ENCODE measurements around the gene SLC11A1.

The SLC11A1 gene

GRCh38 chr2:218418321-218418716 lies 36.2 kb downstream of the SLC11A1 start:
- no peak for DNase-seq (ENCODE audit: low spot score)
- TF ChIP-seq CTCF (IDR thresholded peaks at IDR 0.05): no peak

GRCh38 chr2:218418717-218419458 lies 36.8 kb downstream of the SLC11A1 start, which contains the start of gene VIL1:
Gene VIL1, plus strand, starts transcription at chr2:218419123. Its CDS starts 4,656 bp downstream, at chr2:218423779.
- no peak for TF ChIP-seq CTCF (IDR thresholded peaks at IDR 0.05)
- Histone ChIP-seq H3K4me3 (no peak within 1 kb of the TSS), H3K27ac (no peak within 1 kb of the TSS)
- no peak for DNase-seq (ENCODE audit: low spot score)

More at GRCh38 chr2:218418321-218418716, 36.2 kb downstream of the SLC11A1 start:
- no peak overlapping the region for H3K4me3 ChIP-seq
- no peak overlapping the region for H3K27ac ChIP-seq

- Histone ChIP-seq H3K27ac (no peak overlapping the region), H3K4me3 (no peak overlapping the region)
- no peak for TF ChIP-seq CTCF (IDR thresholded peaks at IDR 0.05)
- no peak for DNase-seq (ENCODE audit: low spot score)
Observed at GRCh38 chr2:218419630-218420216, 37.6 kb downstream of the SLC11A1 start.

- TF ChIP-seq CTCF (IDR thresholded peaks at IDR 0.05): no peak
- Histone ChIP-seq H3K27ac (no peak overlapping the region), H3K4me3 (no peak overlapping the region)
- DNase-seq (ENCODE audit: low spot score): no peak
Observed at GRCh38 chr2:218421027-218421426, 39.0 kb downstream of the SLC11A1 start.

- no peak for DNase-seq (ENCODE audit: low spot score)
- Histone ChIP-seq H3K27ac (no peak overlapping the region), H3K4me3 (no peak overlapping the region)
- TF ChIP-seq CTCF (IDR thresholded peaks at IDR 0.05): no peak
Observed at GRCh38 chr2:218422403-218423086, 40.5 kb downstream of the SLC11A1 start.

- H3K4me3 ChIP-seq: no peak overlapping the region
- no peak for DNase-seq (ENCODE audit: low spot score)
- no peak for TF ChIP-seq CTCF (IDR thresholded peaks at IDR 0.05)
- no peak overlapping the region for H3K27ac ChIP-seq
Observed at GRCh38 chr2:218423584-218423983, 41.5 kb downstream of the SLC11A1 start.

Data from coronary artery (tissue), 2 donors.